Measurements from ENCODE around the gene PRDM2. TPM values are rescaled to one million over a fixed set of nuclear protein-coding genes. Genes with fewer than 3 reads are reported as not detected.

Gene PRDM2
- polyA plus RNA-seq, 1 of the 3 experiments (the other 2 are of a cell fraction), result 7.2 TPM

- no peaks in the 10 kb centered on the region for H3K9me3 ChIP-seq
- H2AFZ ChIP-seq (ENCODE audit: low read depth), result no peak overlapping the region
- no peak overlapping the region for H3K9ac ChIP-seq
- no peak overlapping the region for H3K4me2 ChIP-seq
- POLR2A ChIA-PET, result no interaction called here
- peaks cover 100% of the 10 kb centered on the region for H4K20me1 ChIP-seq (ENCODE audit: insufficient read depth)
- no peaks in the 10 kb centered on the region for H3K27me3 ChIP-seq (ENCODE audit: insufficient read depth)
- no peak for DNase-seq
- peaks cover 15 to 38% of the 10 kb centered on the region in 2 experiments for H3K4me1 ChIP-seq (ENCODE audit: control insufficient read depth in 1 of 2, insufficient read depth in 2 of 2, low read depth in 1 of 2, low read length in 1 of 2)
- peaks cover 16% of the 10 kb centered on the region for H3F3A ChIP-seq (replicated peaks; ENCODE audit: insufficient read depth)
- no peak overlapping the region for H3K4me3 ChIP-seq (ENCODE audit: low read depth in 2 of 2, low read length in 1 of 2)
- 94% methylated on average over 8 of the region's 8 CpGs for WGBS (ENCODE audit: low lambda C conversion rate)
- no peaks in the 10 kb centered on the region for H3K9me2 ChIP-seq
- TF ChIP-seq MXI1 (IDR thresholded peaks at IDR 0.05; ENCODE audit: low read depth, low read length), result no peak
- no peak for TF ChIP-seq IRF3 (IDR thresholded peaks at IDR 0.05; ENCODE audit: low read depth, low read length)
- TF ChIP-seq USF1 (IDR thresholded peaks at IDR 0.05; ENCODE audit: borderline replicate concordance, low read depth), result no peak
- TF ChIP-seq EZH2phosphoT487 (IDR thresholded peaks at IDR 0.05; ENCODE audit: borderline replicate concordance, low read depth), result no peak
- TF ChIP-seq USF2 (IDR thresholded peaks at IDR 0.05; ENCODE audit: borderline replicate concordance, low read depth, low read length), result no peak
- TF ChIP-seq JUND (IDR thresholded peaks at IDR 0.05), result no peak
- CTCF ChIA-PET, result interaction anchor here (1.0 to 1.2 kb wide), 2 partner anchors 10 to 17 kb away, joined by 3 read pairs; no protein-coding TSS in a partner anchor
- peaks cover 95% of the 10 kb centered on the region for H3K79me2 ChIP-seq (ENCODE audit: insufficient read depth)
- no peak overlapping the region for H3K27ac ChIP-seq (ENCODE audit: low read depth in 2 of 2, low read length in 1 of 2)
- no peaks in the 10 kb centered on the region for H3K36me3 ChIP-seq (replicated peaks in 1 of 2; ENCODE audit: control insufficient read depth in 1 of 2, insufficient read depth in 2 of 2, low read length in 1 of 2)
These were observed 62.7 kb downstream of the PRDM2 start for GRCh38 chr1:13762642-13763041.

GRCh38 chr1:13763222-13763621 lies 63.2 kb downstream of the PRDM2 start:
- ChIA-PET POLR2A (no interaction called here), CTCF (no interaction called here)
- Histone ChIP-seq H3K79me2 (ENCODE audit: insufficient read depth) (peaks cover 95% of the 10 kb centered on the region), H3K4me2 (no peak overlapping the region), H2AFZ (ENCODE audit: low read depth) (no peak overlapping the region), H3K9me3 (no peaks in the 10 kb centered on the region), H3K36me3 (replicated peaks in 1 of 2; ENCODE audit: control insufficient read depth in 1 of 2, insufficient read depth in 2 of 2, low read length in 1 of 2) (no peaks in the 10 kb centered on the region), H3K4me3 (ENCODE audit: low read depth in 2 of 2, low read length in 1 of 2) (no peak overlapping the region), H3F3A (replicated peaks; ENCODE audit: insufficient read depth) (peaks cover 16% of the 10 kb centered on the region), H3K27me3 (ENCODE audit: insufficient read depth) (no peaks in the 10 kb centered on the region), H3K27ac (ENCODE audit: low read depth in 2 of 2, low read length in 1 of 2) (no peak overlapping the region), H3K9me2 (no peaks in the 10 kb centered on the region), H3K4me1 (ENCODE audit: control insufficient read depth in 1 of 2, insufficient read depth in 2 of 2, low read depth in 1 of 2, low read length in 1 of 2) (peaks cover 15 to 34% of the 10 kb centered on the region in 2 experiments), H3K9ac (no peak overlapping the region), H4K20me1 (ENCODE audit: insufficient read depth) (peaks cover 98% of the 10 kb centered on the region)
- DNase-seq, result no peak
- TF ChIP-seq MXI1 (IDR thresholded peaks at IDR 0.05; ENCODE audit: low read depth, low read length) (no peak), JUND (IDR thresholded peaks at IDR 0.05) (no peak), MAX (IDR thresholded peaks at IDR 0.05; ENCODE audit: low read depth) (no peak), CTCF (IDR thresholded peaks at IDR 0.05) (no peak), REST (IDR thresholded peaks at IDR 0.05; ENCODE audit: low read depth, low read length) (no peak), FOSL2 (IDR thresholded peaks at IDR 0.05; ENCODE audit: borderline replicate concordance, low read depth) (no peak), SIN3A (IDR thresholded peaks at IDR 0.05; ENCODE audit: borderline replicate concordance, low read depth, low read length) (no peak), EP300 (IDR thresholded peaks at IDR 0.05; ENCODE audit: borderline replicate concordance in 1 of 2, low read depth in 1 of 2, low read length in 1 of 2) (no peak), GABPA (IDR thresholded peaks at IDR 0.05; ENCODE audit: low read depth) (no peak), USF1 (IDR thresholded peaks at IDR 0.05; ENCODE audit: borderline replicate concordance, low read depth) (no peak), RAD21 (IDR thresholded peaks at IDR 0.05; ENCODE audit: low read length) (no peak), ELF1 (IDR thresholded peaks at IDR 0.05) (no peak), MEF2A (IDR thresholded peaks at IDR 0.05; ENCODE audit: borderline replicate concordance, low read depth) (no peak), SMC3 (IDR thresholded peaks at IDR 0.05; ENCODE audit: low read depth, low read length) (no peak), TCF12 (IDR thresholded peaks at IDR 0.05) (no peak)
- WGBS (ENCODE audit: low lambda C conversion rate), result 90% methylated on average over 2 of the region's 2 CpGs
